ENCODE measurements around the gene NRN1. TPM values are rescaled to one million over a fixed set of nuclear protein-coding genes. Genes with fewer than 3 reads are reported as not detected.

NRN1 gene
- total and polyA plus RNA-seq, 2 donors from 2014 or later: 6.4 to 8.5 TPM

DNA sequence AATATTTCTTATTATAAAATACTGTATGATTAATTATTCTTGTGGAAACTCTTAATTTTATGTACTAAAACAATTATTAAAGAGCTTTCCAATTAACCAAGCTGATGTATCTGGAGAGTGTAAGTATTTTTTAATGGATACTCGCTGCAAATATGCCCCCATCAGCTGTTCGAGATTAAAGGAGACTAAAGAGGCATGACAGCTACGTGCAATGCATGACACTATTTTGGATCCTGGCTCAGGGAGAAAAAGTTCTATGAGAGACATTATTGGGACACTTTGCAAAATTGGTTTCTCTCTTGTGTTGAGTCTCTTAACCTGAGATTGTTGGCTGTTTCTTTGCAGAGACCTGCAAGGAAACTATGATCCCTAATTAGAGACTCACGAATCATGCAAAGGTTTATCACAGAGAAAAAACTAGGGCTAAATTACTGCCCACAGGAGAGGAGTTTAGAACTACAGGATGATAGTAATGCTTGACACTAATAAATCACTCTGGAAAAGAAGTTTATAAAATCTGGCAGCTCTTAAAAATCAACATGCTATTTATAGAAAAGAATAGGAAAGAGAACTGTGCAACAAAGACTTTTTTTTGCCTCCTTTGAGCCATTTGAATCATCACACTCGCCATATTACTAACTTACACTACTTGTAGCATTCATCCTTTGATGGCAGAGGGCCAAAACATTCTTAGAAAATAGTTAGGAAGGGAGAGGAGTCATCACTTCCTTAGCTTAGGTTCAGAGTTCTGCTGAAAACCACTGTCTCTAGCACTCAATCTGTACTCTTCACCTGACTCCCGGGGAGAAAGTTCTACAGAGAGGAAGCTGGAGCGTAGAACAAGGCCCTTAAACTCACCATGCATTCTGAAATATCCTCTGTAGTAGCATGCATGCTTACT lies 25.3 kb downstream of the NRN1 start:
- DNase-seq: peak in 1 of 5 donors; percentile 42
- no peak overlapping the region for H3K4me3 ChIP-seq (ENCODE audit: low read length in 3 of 3)
- H3K4me1 ChIP-seq (ENCODE audit: control insufficient read depth in 2 of 3, insufficient read depth in 2 of 3, low read depth in 1 of 3, low read length in 3 of 3): no peaks in the 10 kb centered on the region
- H3K27me3 ChIP-seq (ENCODE audit: control insufficient read depth, insufficient read depth, low read length): no peaks in the 10 kb centered on the region
- peaks cover 0 to 4% (median 0%) of the 10 kb centered on the region in 3 donors for H3K9me3 ChIP-seq (ENCODE audit: control insufficient read depth in 2 of 3, insufficient read depth in 1 of 3, low read length in 3 of 3)
- TF ChIP-seq CTCF (IDR thresholded peaks at IDR 0.05; ENCODE audit: borderline replicate concordance, extremely low read depth, insufficient read depth): no peak
- no peaks in the 10 kb centered on the region for H3K36me3 ChIP-seq (ENCODE audit: control insufficient read depth in 2 of 3, insufficient read depth in 3 of 3, low read length in 3 of 3)
- H3K9ac ChIP-seq (ENCODE audit: low read length in 3 of 3): no peak overlapping the region
- intact Hi-C loops (cut with DNase I): no loop called here
- H3K27ac ChIP-seq (ENCODE audit: low read depth in 2 of 2, low read length in 2 of 2): no peak overlapping the region
- no peak for FAIRE-seq

DNA sequence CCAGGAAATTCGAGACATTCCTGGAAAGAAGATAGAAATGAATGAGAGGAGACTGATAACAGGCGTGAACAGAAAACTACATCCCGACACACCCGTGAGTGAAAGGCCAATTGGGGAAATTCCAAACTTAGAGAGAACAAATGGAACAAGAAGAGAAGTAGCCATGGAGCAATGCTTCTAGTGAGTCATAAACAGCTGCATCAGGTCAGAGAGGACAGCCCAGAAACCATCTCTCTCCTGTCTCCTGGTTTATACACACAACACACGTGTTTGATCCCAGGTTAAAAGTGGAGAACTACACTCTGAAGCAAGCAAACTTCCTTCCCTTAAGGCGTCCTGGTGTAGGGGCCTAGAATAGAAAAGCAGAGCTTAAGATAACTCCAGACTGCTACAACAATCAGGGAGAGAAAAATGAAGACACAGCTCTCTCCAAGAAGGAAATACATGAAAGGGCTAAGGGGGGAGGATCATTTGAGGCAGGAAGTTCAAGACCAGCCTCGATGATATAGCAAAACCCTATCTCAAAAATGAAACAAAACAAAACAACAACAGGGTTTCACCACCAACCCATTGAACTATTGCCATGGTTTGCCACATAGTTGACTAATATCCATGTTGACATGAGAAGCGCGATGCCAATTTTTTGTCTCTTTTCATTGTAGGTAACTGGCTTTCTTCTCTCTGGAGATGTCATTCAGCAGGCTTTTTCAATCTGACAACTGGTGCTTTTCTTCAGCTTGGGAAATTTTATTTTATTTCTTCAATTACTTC lies 26.9 kb downstream of the NRN1 start:
- DNase-seq (no peak), FAIRE-seq (no peak)
- TF ChIP-seq CTCF (IDR thresholded peaks at IDR 0.05; ENCODE audit: borderline replicate concordance, extremely low read depth, insufficient read depth): no peak
- intact Hi-C loops (cut with DNase I): no loop called here
- Histone ChIP-seq H3K9me3 (ENCODE audit: control insufficient read depth in 2 of 3, insufficient read depth in 1 of 3, low read length in 3 of 3) (peaks cover 0 to 4% (median 0%) of the 10 kb centered on the region in 3 donors), H3K4me3 (ENCODE audit: low read length in 3 of 3) (no peak overlapping the region), H3K4me1 (ENCODE audit: control insufficient read depth in 2 of 3, insufficient read depth in 2 of 3, low read depth in 1 of 3, low read length in 3 of 3) (no peaks in the 10 kb centered on the region), H3K9ac (ENCODE audit: low read length in 3 of 3) (no peak overlapping the region), H3K36me3 (ENCODE audit: control insufficient read depth in 2 of 3, insufficient read depth in 3 of 3, low read length in 3 of 3) (no peaks in the 10 kb centered on the region), H3K27ac (ENCODE audit: low read depth in 2 of 2, low read length in 2 of 2) (no peak overlapping the region), H3K27me3 (ENCODE audit: control insufficient read depth, insufficient read depth, low read length) (no peaks in the 10 kb centered on the region)

DNA sequence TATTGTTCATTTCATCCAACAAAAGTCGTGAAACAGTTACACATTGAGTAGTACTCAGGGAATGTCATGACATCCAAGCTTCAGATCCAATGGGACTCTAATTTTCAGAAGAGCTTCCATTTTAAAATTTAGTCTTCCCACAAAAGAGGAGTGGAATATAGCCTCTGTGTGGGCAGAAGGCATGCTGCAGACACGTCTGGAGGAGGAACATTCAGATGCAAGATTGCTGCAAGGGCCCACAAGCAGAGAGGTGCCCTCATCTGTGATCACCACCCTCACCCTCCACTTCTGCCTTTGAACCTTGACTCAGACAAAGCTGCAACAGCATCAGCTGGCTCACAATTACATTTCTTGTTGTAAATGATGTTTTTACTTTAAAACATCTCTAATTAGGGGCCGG lies 29.9 kb downstream of the NRN1 start:
- no peak overlapping the region for H3K9ac ChIP-seq (ENCODE audit: low read length in 3 of 3)
- DNase-seq: no peak
- H3K27ac ChIP-seq (ENCODE audit: low read depth in 2 of 2, low read length in 2 of 2): no peak overlapping the region
- no peaks in the 10 kb centered on the region for H3K27me3 ChIP-seq (ENCODE audit: control insufficient read depth, insufficient read depth, low read length)
- H3K4me1 ChIP-seq (ENCODE audit: control insufficient read depth in 2 of 3, insufficient read depth in 2 of 3, low read depth in 1 of 3, low read length in 3 of 3): no peaks in the 10 kb centered on the region
- H3K36me3 ChIP-seq (ENCODE audit: control insufficient read depth in 2 of 3, insufficient read depth in 3 of 3, low read length in 3 of 3): no peaks in the 10 kb centered on the region
- intact Hi-C loops (cut with DNase I): no loop called here
- H3K9me3 ChIP-seq (ENCODE audit: control insufficient read depth in 2 of 3, insufficient read depth in 1 of 3, low read length in 3 of 3): peaks cover 0 to 4% (median 0%) of the 10 kb centered on the region in 3 donors
- no peak for TF ChIP-seq CTCF (IDR thresholded peaks at IDR 0.05; ENCODE audit: borderline replicate concordance, extremely low read depth, insufficient read depth)
- H3K4me3 ChIP-seq (ENCODE audit: low read length in 3 of 3): no peak overlapping the region
- FAIRE-seq: no peak

All from kidney (tissue), 14 donors.